Measurements from ENCODE around the gene MYO1B. TPM values are rescaled to one million over a fixed set of nuclear protein-coding genes. Genes with fewer than 3 reads are reported as not detected.

Gene MYO1B
- total RNA-seq, 2 donors from 2014 or later = 11.6 to 14.7 TPM

DNA sequence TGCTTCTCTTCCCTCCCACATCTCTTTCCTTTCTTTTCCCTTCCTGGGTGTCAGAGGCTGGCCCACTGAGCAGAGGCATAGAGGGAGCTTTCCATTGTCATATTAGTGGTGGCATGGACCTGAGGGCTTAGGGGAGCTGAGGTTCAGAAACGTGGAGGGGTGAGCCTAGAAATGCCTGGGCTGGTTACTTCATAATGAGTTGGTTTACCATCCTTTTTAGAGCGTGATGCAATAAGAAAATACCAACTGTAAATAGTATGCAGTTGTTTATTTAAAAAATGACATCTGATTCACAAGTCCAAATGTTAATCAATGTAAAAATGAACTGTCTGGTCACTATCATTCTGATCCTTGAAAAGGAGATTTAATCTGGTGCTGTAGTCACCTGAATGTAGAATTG lies 46.3 kb downstream of the MYO1B start:
- H3K4me3 ChIP-seq = no peak overlapping the region
- no peaks in the 10 kb centered on the region for H3K36me3 ChIP-seq
- peaks cover 0 to 24% of the 10 kb centered on the region in 2 donors for H3K4me1 ChIP-seq
- no peak overlapping the region for H3K27ac ChIP-seq
- H3K27me3 ChIP-seq = no peaks in the 10 kb centered on the region
- H3K9me3 ChIP-seq = no peaks in the 10 kb centered on the region
- DNase-seq (ENCODE audit: low spot score) = no peak
- no peak for TF ChIP-seq CTCF (IDR thresholded peaks at IDR 0.05)

DNA sequence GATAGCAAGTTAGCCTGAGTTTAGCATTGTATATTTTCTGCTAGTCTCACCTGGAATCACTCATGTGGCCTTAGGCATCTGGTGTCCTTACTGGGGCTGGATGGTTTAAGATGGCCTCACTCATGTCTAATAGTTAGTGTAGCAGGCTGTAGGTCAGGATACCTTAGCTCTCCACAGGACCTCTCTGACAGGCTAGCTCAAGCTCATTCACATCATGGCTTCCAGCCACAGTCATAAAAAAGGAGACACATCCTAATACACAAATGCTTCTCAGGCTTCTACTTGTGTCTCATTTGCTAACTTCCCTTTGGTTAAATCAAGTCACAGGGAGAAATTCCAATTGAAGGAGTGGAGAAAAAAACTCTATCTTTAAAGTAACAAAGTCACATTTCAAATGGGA lies 47.7 kb downstream of the MYO1B start:
- H3K36me3 ChIP-seq = no peaks in the 10 kb centered on the region
- no peaks in the 10 kb centered on the region for H3K9me3 ChIP-seq
- DNase-seq (ENCODE audit: low spot score) = no peak
- H3K27ac ChIP-seq = no peak overlapping the region
- TF ChIP-seq CTCF (IDR thresholded peaks at IDR 0.05) = no peak
- H3K4me1 ChIP-seq = peaks cover 0 to 20% of the 10 kb centered on the region in 2 donors
- no peak overlapping the region for H3K4me3 ChIP-seq
- no peaks in the 10 kb centered on the region for H3K27me3 ChIP-seq

DNA sequence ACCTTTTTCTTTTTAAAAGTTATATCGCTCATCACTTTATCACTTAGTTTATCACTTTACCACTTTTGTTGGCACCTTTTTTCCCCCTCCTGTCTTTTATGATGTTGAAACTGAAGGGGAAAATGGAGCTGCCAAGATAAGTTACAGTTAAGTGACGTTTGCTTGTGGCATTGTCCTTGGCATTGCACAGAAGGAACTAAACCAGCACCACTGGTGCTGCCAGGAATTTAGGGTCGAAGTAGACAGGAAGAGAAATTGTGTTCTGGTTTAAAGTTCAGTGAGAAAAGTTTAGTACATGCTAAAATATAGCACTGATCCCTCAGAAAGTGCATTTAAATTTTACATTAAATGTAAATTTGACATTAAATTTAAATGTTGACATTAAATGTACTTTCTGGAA lies 49.9 kb downstream of the MYO1B start:
- Histone ChIP-seq H3K36me3 (no peaks in the 10 kb centered on the region), H3K4me3 (no peak overlapping the region), H3K27ac (no peak overlapping the region), H3K4me1 (peaks cover 0 to 17% of the 10 kb centered on the region in 2 donors), H3K27me3 (no peaks in the 10 kb centered on the region), H3K9me3 (no peaks in the 10 kb centered on the region)
- TF ChIP-seq CTCF (IDR thresholded peaks at IDR 0.05) = no peak
- DNase-seq (ENCODE audit: low spot score) = no peak

DNA sequence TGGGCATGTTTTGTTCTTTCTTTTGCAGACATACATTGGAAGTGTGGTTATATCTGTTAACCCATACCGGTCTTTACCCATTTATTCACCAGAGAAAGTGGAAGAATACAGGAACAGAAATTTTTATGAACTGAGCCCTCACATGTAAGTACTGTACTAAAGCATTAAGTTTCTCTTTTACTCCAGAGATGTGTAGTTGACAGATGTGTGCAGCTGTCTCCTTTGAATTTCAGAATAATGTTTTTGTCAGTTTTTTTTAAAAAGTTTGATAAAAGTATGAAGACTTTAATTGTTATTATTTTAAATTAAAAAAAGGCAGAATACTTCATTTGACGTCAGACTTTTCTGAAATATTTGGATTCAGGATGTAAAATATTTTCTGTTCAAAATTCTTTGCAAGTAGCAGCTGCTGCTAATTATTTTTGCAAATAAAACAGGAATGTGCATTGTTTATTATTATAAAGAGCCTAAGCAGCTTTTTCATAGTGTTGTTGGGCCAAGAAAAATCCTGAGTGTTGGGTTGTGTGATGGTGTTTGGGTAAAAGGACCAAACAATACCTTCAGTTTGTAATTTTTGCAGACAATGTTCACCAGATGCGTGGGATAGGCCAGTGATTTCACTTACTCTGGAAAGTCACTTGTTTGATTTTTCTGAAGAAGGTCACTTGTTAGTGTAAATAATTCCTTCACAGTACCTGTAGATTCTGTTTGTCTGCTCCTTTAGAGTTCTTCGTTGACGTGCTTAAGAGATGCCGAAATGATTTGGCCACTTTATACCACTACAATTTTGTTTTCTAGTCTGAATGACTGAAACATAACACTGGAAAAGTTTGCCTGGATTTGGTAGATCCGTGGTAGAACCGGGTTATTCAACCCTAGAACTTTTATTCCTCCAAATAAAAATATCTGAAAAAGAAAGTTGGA lies 51.1 kb downstream of the MYO1B start:
- Histone ChIP-seq H3K27me3 (no peaks in the 10 kb centered on the region), H3K27ac (peak overlapping the region in 1 of 2 donors; percentile 19), H3K36me3 (no peaks in the 10 kb centered on the region), H3K4me3 (no peak overlapping the region), H3K9me3 (no peaks in the 10 kb centered on the region), H3K4me1 (peaks cover 0 to 13% of the 10 kb centered on the region in 2 donors)
- no peak for TF ChIP-seq CTCF (IDR thresholded peaks at IDR 0.05)
- no peak for DNase-seq (ENCODE audit: low spot score)

DNA sequence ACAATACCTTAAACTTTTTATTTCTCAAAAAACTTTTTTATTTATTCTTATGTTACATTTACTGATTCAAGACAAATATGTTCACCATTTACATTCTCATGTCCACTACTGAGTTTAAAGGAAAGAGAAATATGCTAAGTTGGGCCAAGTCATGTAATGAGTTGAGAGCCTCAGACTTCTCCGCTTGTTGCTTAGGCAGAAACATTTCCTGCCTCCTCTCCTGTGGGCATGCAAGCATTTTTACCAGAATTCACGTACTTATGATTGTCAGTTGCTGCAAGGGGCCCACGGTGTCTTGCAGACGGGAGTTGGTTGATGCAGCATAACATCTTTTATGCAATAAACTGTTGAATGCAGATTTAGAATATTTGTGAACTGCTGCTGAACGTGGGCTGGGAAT lies 51.8 kb downstream of the MYO1B start:
- H3K4me3 ChIP-seq = no peak overlapping the region
- no peaks in the 10 kb centered on the region for H3K27me3 ChIP-seq
- H3K27ac ChIP-seq = peak overlapping the region in 1 of 2 donors; percentile 19
- no peak for DNase-seq (ENCODE audit: low spot score)
- peaks cover 0 to 7% of the 10 kb centered on the region in 2 donors for H3K4me1 ChIP-seq
- no peaks in the 10 kb centered on the region for H3K9me3 ChIP-seq
- TF ChIP-seq CTCF (IDR thresholded peaks at IDR 0.05) = no peak
- no peaks in the 10 kb centered on the region for H3K36me3 ChIP-seq

Data from right atrium auricular region (tissue), 2 donors.